GM19452 (cell line): ENCODE measurements around the gene CA5A.

Experiments
- ATAC-seq: cut with Tn5 transposase; IDR thresholded peaks from one replicate; pipeline ENCODE4 v1.9.1; 2021; ENCODE audit not compliant: unreplicated experiment

Gene CA5A

GRCh38 chr16:87964049-87964659, 27.8 kb upstream of the CA5A start:
- ATAC-seq, result no peak

- ATAC-seq, result no peak
Measured at GRCh38 chr16:87963400-87963799, 27.1 kb upstream of the CA5A start.

- no peak for ATAC-seq
Measured at GRCh38 chr16:87961623-87962022, 25.3 kb upstream of the CA5A start.

GRCh38 chr16:87960852-87961251, 24.5 kb upstream of the CA5A start:
- ATAC-seq, result no peak

- ATAC-seq, result no peak
Measured at GRCh38 chr16:87960296-87960695, 24.0 kb upstream of the CA5A start.

GRCh38 chr16:87959391-87959990, 23.2 kb upstream of the CA5A start:
- ATAC-seq, result no peak

- ATAC-seq, result no peak
Measured at GRCh38 chr16:87958632-87959031, 22.3 kb upstream of the CA5A start.

GRCh38 chr16:87957296-87958094, 21.2 kb upstream of the CA5A start:
- ATAC-seq, result no peak

- no peak for ATAC-seq
Measured at GRCh38 chr16:87956365-87957231, 20.3 kb upstream of the CA5A start.

GRCh38 chr16:87956098-87956364, 19.7 kb upstream of the CA5A start:
- no peak for ATAC-seq

GRCh38 chr16:87955302-87956097, 19.2 kb upstream of the CA5A start:
- no peak for ATAC-seq

- ATAC-seq, result no peak
Measured at GRCh38 chr16:87954826-87955225, 18.5 kb upstream of the CA5A start.

- no peak for ATAC-seq
Measured at GRCh38 chr16:87954361-87954760, 18.0 kb upstream of the CA5A start.

- ATAC-seq, result no peak
Measured at GRCh38 chr16:87953308-87954215, 17.2 kb upstream of the CA5A start.

GRCh38 chr16:87952751-87953150, 16.4 kb upstream of the CA5A start:
- ATAC-seq, result no peak

- peak; percentile 1 for ATAC-seq
Measured at GRCh38 chr16:87951552-87952538, 15.5 kb upstream of the CA5A start.

GRCh38 chr16:87950765-87951551, 14.6 kb upstream of the CA5A start, which contains the start of gene BANP:
BANP (plus strand) TSS chr16:87951434; CDS start chr16:87975116, 23,682 bp downstream.
- peak; percentile 87 for ATAC-seq
